ENCODE data around the gene TSSC4.

GRCh38 chr11:2382936-2383851, 17.4 kb upstream of the TSSC4 start:
- TF ChIP-seq ZNF837 (tag by site-specific recombination; IDR thresholded peaks at IDR 0.05) (no peak), ZNF274 (IDR thresholded peaks at IDR 0.05; ENCODE audit: low read length) (no peak), ZNF274 (tag by site-specific recombination; IDR thresholded peaks at IDR 0.05; ENCODE audit: borderline replicate concordance) (no peak), REST (tag by site-specific recombination; IDR thresholded peaks at IDR 0.05) (no peak), ZNF311 (tag by site-specific recombination; IDR thresholded peaks at IDR 0.05; ENCODE audit: borderline replicate concordance) (no peak), ATF2 (tag by site-specific recombination; IDR thresholded peaks at IDR 0.05; ENCODE audit: low read depth) (no peak), CTCF (tag by site-specific recombination; IDR thresholded peaks at IDR 0.05) (no peak), KLF8 (tag by site-specific recombination; IDR thresholded peaks at IDR 0.05) (no peak), ZBTB7A (tag by site-specific recombination; IDR thresholded peaks at IDR 0.05; ENCODE audit: low read depth) (no peak), ZNF654 (tag by site-specific recombination; IDR thresholded peaks at IDR 0.05; ENCODE audit: low read depth) (no peak)
